ENCODE measurements around the gene AFMID. TPM values are rescaled to one million over a fixed set of nuclear protein-coding genes. Genes with fewer than 3 reads are reported as not detected.

AFMID gene
- total RNA-seq, 2 experiments from 2014 or later, result 0.42 to 0.60 TPM

GRCh38 chr17:78147315-78147998 lies 39.7 kb upstream of the AFMID start:
- no peaks in the 10 kb centered on the region for H3K27me3 Mint-ChIP-seq
- H3K4me3 Mint-ChIP-seq, result no peak overlapping the region
- Histone ChIP-seq H3K4me1 (ENCODE audit: insufficient read depth, low read length) (peaks cover 49% of the 10 kb centered on the region), H3K4me3 (ENCODE audit: low read length) (no peak overlapping the region), H3K27me3 (ENCODE audit: control insufficient read depth in 1 of 2, insufficient read depth in 2 of 2, low read length in 2 of 2) (no peaks in the 10 kb centered on the region), H3K27ac (ENCODE audit: low read depth in 1 of 2, low read length in 2 of 2) (peak overlapping the region in 1 of 2 donors; percentile 23), H3K9me3 (ENCODE audit: control insufficient read depth in 1 of 2, insufficient read depth in 1 of 2, low read length in 2 of 2) (no peaks in the 10 kb centered on the region), H3K36me3 (ENCODE audit: insufficient read depth, low read length) (peaks cover 4% of the 10 kb centered on the region)
- H3K27ac Mint-ChIP-seq, result peak overlapping the region; percentile 80
- CTCF ChIA-PET, result no interaction called here
- peaks cover 26% of the 10 kb centered on the region for H3K4me1 Mint-ChIP-seq (ENCODE audit: low read depth)
- peak in 2 of 14 experiments; percentile 55 to 57 for DNase-seq
- no peaks in the 10 kb centered on the region for H3K9me3 Mint-ChIP-seq
- POLR2A ChIA-PET, result interaction anchor here (1.5 kb wide), 1 partner anchor 11 kb away, joined by 3 read pairs; no protein-coding TSS in a partner anchor
- no peak for TF ChIP-seq CTCF (IDR thresholded peaks at IDR 0.05)
- intact Hi-C loops (cut with DNase I, micrococcal nuclease), result loop anchor here in 1 of 2 experiments (5.0 kb wide), 1 partner anchor 35 kb away; no protein-coding TSS in a partner anchor
- ATAC-seq (ENCODE audit: poor library complexity), result peak; percentile 77
- peaks cover 5% of the 10 kb centered on the region for H3K36me3 Mint-ChIP-seq (ENCODE audit: low read depth)

GRCh38 chr17:78148286-78149016 lies 38.7 kb upstream of the AFMID start:
- DNase-seq (no peak), ATAC-seq (ENCODE audit: poor library complexity) (no peak)
- Histone ChIP-seq H3K36me3 (ENCODE audit: insufficient read depth, low read length) (no peaks in the 10 kb centered on the region), H3K9me3 (ENCODE audit: control insufficient read depth in 1 of 2, insufficient read depth in 1 of 2, low read length in 2 of 2) (no peaks in the 10 kb centered on the region), H3K4me3 (ENCODE audit: low read length) (no peak overlapping the region), H3K27ac (ENCODE audit: low read depth in 1 of 2, low read length in 2 of 2) (no peak overlapping the region), H3K4me1 (ENCODE audit: insufficient read depth, low read length) (peaks cover 42% of the 10 kb centered on the region), H3K27me3 (ENCODE audit: control insufficient read depth in 1 of 2, insufficient read depth in 2 of 2, low read length in 2 of 2) (no peaks in the 10 kb centered on the region)
- Mint-ChIP-seq H3K4me3 (no peak overlapping the region), H3K27me3 (no peaks in the 10 kb centered on the region), H3K9me3 (no peaks in the 10 kb centered on the region), H3K36me3 (ENCODE audit: low read depth) (no peaks in the 10 kb centered on the region), H3K4me1 (ENCODE audit: low read depth) (peaks cover 18% of the 10 kb centered on the region), H3K27ac (no peak overlapping the region)
- ChIA-PET CTCF (no interaction called here), POLR2A (interaction anchor here (0.5 to 1.5 kb wide), 2 partner anchors 12 to 34 kb away, joined by 3 read pairs; no protein-coding TSS in a partner anchor)
- intact Hi-C loops (cut with DNase I, micrococcal nuclease), result loop anchor here in 1 of 2 experiments (5.0 kb wide), 1 partner anchor 36 kb away; no protein-coding TSS in a partner anchor
- no peak for TF ChIP-seq CTCF (IDR thresholded peaks at IDR 0.05)

- no peaks in the 10 kb centered on the region for H3K27me3 Mint-ChIP-seq
- no peaks in the 10 kb centered on the region for H3K27me3 ChIP-seq (ENCODE audit: control insufficient read depth in 1 of 2, insufficient read depth in 2 of 2, low read length in 2 of 2)
- no peak overlapping the region for H3K27ac Mint-ChIP-seq
- no peak overlapping the region for H3K27ac ChIP-seq (ENCODE audit: low read depth in 1 of 2, low read length in 2 of 2)
- ATAC-seq (ENCODE audit: poor library complexity) (no peak), DNase-seq (no peak)
- ChIA-PET CTCF (interaction anchor here (0.6 kb wide), 1 partner anchor 14 kb away, joined by 4 read pairs; no protein-coding TSS in a partner anchor), POLR2A (interaction anchor here (2.0 kb wide), 1 partner anchor 9 kb away, joined by 10 read pairs; no protein-coding TSS in a partner anchor)
- peaks cover 14% of the 10 kb centered on the region for H3K4me1 Mint-ChIP-seq (ENCODE audit: low read depth)
- H3K9me3 Mint-ChIP-seq, result no peaks in the 10 kb centered on the region
- H3K36me3 Mint-ChIP-seq (ENCODE audit: low read depth), result no peaks in the 10 kb centered on the region
- TF ChIP-seq CTCF (IDR thresholded peaks at IDR 0.05), result no peak
- H3K4me3 Mint-ChIP-seq, result no peak overlapping the region
- peaks cover 23% of the 10 kb centered on the region for H3K4me1 ChIP-seq (ENCODE audit: insufficient read depth, low read length)
- intact Hi-C loops (cut with DNase I, micrococcal nuclease), result no loop called here
- no peaks in the 10 kb centered on the region for H3K9me3 ChIP-seq (ENCODE audit: control insufficient read depth in 1 of 2, insufficient read depth in 1 of 2, low read length in 2 of 2)
- no peaks in the 10 kb centered on the region for H3K36me3 ChIP-seq (ENCODE audit: insufficient read depth, low read length)
- no peak overlapping the region for H3K4me3 ChIP-seq (ENCODE audit: low read length)
Measured at GRCh38 chr17:78151514-78152008, 35.6 kb upstream of the AFMID start.

All from CD4-positive, alpha-beta T cell (primary cell).